HEK293 (cell line): ENCODE data around the gene HERC2.

ENCODE experiments used
- ATF2 ChIP-seq: fragments of 450-650 bp; formaldehyde crosslinking; IDR thresholded peaks from 2 replicates; pipeline ENCODE4 v1.5.1; 2016; ENCODE audit warnings: missing biosample characterization, missing genetic modification characterization, low read depth
- CTCF ChIP-seq: fragments of 450-650 bp; formaldehyde crosslinking; IDR thresholded peaks from 2 replicates; pipeline ENCODE4 v1.5.1; 2016; ENCODE audit warnings: missing biosample characterization, missing genetic modification characterization
- PBX3 ChIP-seq: sonication (generic); formaldehyde crosslinking; IDR thresholded peaks from 2 replicates; pipeline ENCODE4 v1.8.1; 2022; ENCODE audit warnings: mild to moderate bottlenecking, moderate library complexity, missing genetic modification reagents
- REST ChIP-seq: fragments of 450-650 bp; formaldehyde crosslinking; IDR thresholded peaks from 2 replicates; pipeline ENCODE4 v1.5.1; 2016; ENCODE audit warnings: missing biosample characterization, missing genetic modification characterization
- YY1 ChIP-seq: fragments of 450-650 bp; formaldehyde crosslinking; IDR thresholded peaks from 2 replicates; pipeline ENCODE4 v1.5.1; 2018; ENCODE audit warnings: missing biosample characterization, missing genetic modification characterization
- ZBTB11 ChIP-seq: fragments of 450-650 bp; formaldehyde crosslinking; conservative IDR thresholded peaks from 2 replicates; pipeline ENCODE4 v1.5.1; 2016; ENCODE audit warnings: low read depth, missing biosample characterization, missing genetic modification characterization
- ZBTB8A ChIP-seq: fragments of 450-650 bp; formaldehyde crosslinking; IDR thresholded peaks from 2 replicates; pipeline ENCODE4 v1.5.1; 2016; ENCODE audit warnings: missing biosample characterization, missing genetic modification characterization
- ZNF114 ChIP-seq: fragments of 450-650 bp; formaldehyde crosslinking; IDR thresholded peaks from 2 replicates; pipeline ENCODE4 v1.5.0; 2017; ENCODE audit warnings: missing biosample characterization, missing genetic modification characterization
- ZNF175 ChIP-seq: fragments of 450-650 bp; formaldehyde crosslinking; IDR thresholded peaks from 2 replicates; pipeline ENCODE4 v1.5.1; 2016; ENCODE audit warnings: missing biosample characterization, missing genetic modification characterization
- ZNF274 ChIP-seq, 2 experiments: fragments of 200-500 bp in 1 of 2; fragments of 450-650 bp in 1 of 2; sonication (Bioruptor generic) in 1 of 2; formaldehyde crosslinking in 1 of 2; IDR thresholded peaks; 2 replicates each; pipeline versions ENCODE4 v1.5.1 to v1.6.1; 2014 to 2016; ENCODE audit warnings: borderline replicate concordance in 1 of 2, inconsistent platforms in 1 of 2, low read length in 1 of 2, missing biosample characterization in 1 of 2, missing genetic modification characterization in 1 of 2
- TF ChIP-seq, protein P1 (sequence below): fragments of 450-650 bp; formaldehyde crosslinking; IDR thresholded peaks from 2 replicates; pipeline ENCODE4 v1.5.1; 2016; ENCODE audit warnings: missing biosample characterization, missing genetic modification characterization
- TF ChIP-seq, protein P2 (sequence below): fragments of 450-650 bp; formaldehyde crosslinking; IDR thresholded peaks from 2 replicates; pipeline ENCODE4 v1.5.1; 2016; ENCODE audit warnings: missing biosample characterization, missing genetic modification characterization
- TF ChIP-seq, protein P3 (sequence below): fragments of 450-650 bp; formaldehyde crosslinking; IDR thresholded peaks from 2 replicates; pipeline ENCODE4 v1.5.1; 2017; ENCODE audit warnings: missing biosample characterization, missing genetic modification characterization

DNA sequence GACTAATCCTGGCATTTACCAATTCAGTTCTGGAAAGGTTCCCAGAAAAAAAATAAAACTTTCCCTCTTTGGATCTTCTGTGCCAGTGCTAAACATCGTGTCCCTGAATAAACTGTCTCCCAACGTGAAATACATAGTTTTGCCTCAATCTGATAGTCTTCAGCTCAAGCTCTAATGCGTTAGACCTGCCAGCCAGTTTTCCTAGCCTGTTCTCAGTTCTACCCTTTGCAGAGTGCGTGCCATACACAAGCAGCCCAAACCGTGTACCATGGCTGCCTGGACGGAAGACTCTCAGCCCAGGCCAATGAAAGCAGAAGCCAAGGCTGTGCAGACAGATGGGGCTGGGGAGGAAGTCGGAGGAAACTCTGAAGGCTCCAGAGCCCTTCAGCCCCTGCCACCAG lies 211.5 kb downstream of the HERC2 start:
- no peak for TF ChIP-seq ATF2 (tag by site-specific recombination)
- TF ChIP-seq YY1 (tag by site-specific recombination): no peak
- TF ChIP-seq, protein P1, sequence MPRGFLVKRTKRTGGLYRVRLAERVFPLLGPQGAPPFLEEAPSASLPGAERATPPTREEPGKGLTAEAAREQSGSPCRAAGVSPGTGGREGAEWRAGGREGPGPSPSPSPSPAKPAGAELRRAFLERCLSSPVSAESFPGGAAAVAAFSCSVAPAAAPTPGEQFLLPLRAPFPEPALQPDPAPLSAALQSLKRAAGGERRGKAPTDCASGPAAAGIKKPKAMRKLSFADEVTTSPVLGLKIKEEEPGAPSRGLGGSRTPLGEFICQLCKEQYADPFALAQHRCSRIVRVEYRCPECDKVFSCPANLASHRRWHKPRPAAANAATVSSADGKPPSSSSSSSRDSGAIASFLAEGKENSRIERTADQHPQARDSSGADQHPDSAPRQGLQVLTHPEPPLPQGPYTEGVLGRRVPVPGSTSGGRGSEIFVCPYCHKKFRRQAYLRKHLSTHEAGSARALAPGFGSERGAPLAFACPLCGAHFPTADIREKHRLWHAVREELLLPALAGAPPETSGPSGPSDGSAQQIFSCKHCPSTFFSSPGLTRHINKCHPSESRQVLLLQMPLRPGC (tag by site-specific recombination): no peak
- TF ChIP-seq ZBTB8A (tag by site-specific recombination): no peak
- TF ChIP-seq REST (tag by site-specific recombination): no peak
- no peak for TF ChIP-seq CTCF (tag by site-specific recombination)
- no peak for TF ChIP-seq ZBTB11 (tag by site-specific recombination)
- no peak for TF ChIP-seq ZNF274 (IDR thresholded peaks at IDR 0.05; ENCODE audit: low read length)
- TF ChIP-seq ZNF274 (tag by site-specific recombination; IDR thresholded peaks at IDR 0.05; ENCODE audit: borderline replicate concordance): no peak
- no peak for TF ChIP-seq ZNF114
- no peak for TF ChIP-seq PBX3 (CRISPR knock-in tag)
- no peak for TF ChIP-seq ZNF175 (tag by site-specific recombination)
- TF ChIP-seq, protein P2, sequence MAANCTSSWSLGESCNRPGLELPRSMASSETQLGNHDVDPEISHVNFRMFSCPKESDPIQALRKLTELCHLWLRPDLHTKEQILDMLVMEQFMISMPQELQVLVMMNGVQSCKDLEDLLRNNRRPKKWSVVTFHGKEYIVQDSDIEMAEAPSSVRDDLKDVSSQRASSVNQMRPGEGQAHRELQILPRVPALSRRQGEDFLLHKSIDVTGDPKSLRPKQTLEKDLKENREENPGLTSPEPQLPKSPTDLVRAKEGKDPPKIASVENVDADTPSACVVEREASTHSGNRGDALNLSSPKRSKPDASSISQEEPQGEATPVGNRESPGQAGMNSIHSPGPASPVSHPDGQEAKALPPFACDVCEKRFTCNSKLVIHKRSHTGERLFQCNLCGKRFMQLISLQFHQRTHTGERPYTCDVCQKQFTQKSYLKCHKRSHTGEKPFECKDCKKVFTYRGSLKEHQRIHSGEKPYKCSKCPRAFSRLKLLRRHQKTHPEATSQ (tag by site-specific recombination): no peak
- TF ChIP-seq, protein P3, sequence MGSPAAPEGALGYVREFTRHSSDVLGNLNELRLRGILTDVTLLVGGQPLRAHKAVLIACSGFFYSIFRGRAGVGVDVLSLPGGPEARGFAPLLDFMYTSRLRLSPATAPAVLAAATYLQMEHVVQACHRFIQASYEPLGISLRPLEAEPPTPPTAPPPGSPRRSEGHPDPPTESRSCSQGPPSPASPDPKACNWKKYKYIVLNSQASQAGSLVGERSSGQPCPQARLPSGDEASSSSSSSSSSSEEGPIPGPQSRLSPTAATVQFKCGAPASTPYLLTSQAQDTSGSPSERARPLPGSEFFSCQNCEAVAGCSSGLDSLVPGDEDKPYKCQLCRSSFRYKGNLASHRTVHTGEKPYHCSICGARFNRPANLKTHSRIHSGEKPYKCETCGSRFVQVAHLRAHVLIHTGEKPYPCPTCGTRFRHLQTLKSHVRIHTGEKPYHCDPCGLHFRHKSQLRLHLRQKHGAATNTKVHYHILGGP (tag by site-specific recombination): no peak
